HG03442 (cell line): ENCODE measurements around the gene ERVV-1.
"Not testable (repeated sequence)": the region's sequence is repeated elsewhere in the genome, so short reads cannot be mapped to it uniquely, and the experiment has no call there.

ENCODE experiments used
- ATAC-seq: cut with Tn5 transposase; IDR thresholded peaks from one replicate; pipeline ENCODE4 v1.9.1; 2021; ENCODE audit warnings: mild to moderate bottlenecking, moderate library complexity; ENCODE audit not compliant: unreplicated experiment

ERVV-1 gene

DNA sequence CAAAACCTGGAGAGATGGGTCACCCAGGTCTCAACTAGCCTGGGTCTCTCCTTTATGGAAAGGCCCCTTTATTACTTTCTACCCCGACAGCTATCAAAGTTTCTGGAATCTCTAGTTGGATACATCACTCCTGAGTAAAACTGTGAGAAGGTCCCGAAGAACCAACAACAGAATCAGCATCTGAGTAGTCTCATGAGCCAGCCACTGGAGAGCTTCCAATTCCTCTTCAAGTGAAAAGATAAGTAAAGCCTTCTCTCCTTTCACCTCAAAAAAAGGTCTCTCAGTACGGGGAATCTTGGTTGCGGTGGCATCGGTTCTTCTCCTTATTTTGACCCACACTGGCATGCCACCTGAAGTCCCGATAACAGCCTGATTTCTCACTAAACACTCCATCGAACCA, at the start of gene ERVV-1:
ERVV-1 (plus strand) TSS at position 301 of the 400 bp plus-strand sequence. CDS start 170 bp downstream, outside the sequence.
- no peak for ATAC-seq

DNA sequence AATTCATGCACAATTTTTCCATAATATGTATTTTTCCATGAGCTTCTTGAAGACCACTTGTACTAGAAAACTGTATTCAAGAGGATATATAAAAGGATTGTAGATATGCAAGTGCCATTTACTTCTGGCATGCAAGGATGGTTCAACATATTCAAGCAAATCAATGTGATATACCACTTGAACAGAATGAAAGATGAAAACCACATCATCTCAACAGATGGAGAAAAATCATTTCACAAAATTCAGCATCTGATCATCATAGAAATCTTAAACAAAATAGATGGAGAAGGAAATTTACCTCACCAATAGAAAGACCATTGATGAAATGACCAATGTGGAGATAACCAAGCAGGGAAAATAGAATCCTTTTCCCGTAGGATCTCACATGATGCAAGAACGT, 45.9 kb upstream of the ERVV-1 start:
- no peak for ATAC-seq

DNA sequence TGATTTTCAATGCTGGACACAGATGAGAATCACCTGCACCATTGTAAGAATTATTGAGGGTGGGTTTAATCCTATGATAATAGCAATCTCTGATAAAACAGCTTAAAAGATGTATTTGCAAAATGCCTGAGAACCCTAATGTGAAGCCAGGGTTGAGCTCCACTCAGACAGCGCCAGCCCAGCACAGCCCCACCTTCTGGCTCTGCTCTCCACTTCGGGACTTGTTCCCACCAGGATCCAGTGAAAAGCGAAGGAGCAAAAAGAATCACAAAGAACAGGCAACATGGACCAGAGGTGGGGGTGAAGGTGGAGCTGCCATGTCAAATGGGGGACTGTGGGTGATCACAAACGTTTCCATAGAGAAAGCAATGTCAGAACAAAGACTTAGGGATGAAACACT, 32.4 kb upstream of the ERVV-1 start:
- no peak for ATAC-seq

- ATAC-seq: not testable (repeated sequence)
These were observed 30.6 kb upstream of the ERVV-1 start for GRCh38 chr19:52983167-52983566.

- ATAC-seq: no peak
These were observed 26.5 kb upstream of the ERVV-1 start for GRCh38 chr19:52987221-52987620.

DNA sequence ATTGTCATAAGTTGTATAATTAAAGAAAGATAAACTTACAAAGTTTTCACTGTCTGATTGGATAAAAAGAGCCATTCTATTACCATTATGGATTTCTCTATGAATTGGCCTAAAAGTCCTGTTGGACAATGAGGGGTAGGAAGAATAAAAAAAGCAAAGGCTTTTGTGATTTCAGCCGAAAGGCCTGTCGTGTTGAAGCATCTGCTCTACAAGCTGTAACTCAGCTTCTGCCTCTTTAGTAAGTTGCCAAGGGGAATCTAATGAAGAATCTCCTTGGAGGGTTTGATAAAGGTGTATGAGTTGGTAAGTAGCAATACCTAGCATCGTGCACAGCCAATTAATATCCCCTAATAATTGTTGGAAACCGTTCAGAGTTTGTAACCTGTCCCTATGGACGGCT, 25.2 kb upstream of the ERVV-1 start:
- ATAC-seq: no peak

DNA sequence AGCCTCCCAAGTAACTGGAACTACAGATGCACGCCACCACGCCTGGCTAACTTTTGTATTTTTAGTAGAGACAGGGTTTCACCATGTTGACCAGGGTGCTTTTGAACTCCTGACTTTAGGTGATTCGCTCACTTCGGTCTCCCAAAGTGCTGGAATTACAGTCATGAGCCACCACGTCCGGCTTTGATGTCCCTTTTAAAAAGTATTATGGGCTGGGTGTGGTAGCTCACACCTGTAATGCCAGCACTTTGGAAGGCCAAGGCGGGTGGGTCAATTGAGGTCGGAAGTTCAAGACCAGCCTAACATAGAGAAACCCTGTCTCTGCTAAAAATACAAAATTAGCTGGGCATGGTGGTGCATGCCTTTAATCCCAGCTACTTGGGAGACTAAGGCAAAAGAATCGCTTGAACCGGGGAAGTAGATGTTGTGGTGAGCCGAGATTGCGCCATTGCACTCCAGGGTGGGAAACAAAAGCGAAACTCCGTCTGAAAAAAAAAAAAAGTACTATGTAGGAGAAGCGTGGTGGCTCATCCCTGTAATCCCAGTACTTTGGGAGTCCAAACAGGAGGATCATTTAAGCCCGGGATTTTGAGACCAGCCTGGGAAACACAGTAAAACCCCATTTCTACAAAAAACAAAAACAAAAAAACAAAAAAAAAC, 22.8 kb upstream of the ERVV-1 start:
- ATAC-seq: no peak

GRCh38 chr19:52991484-52991883, 22.2 kb upstream of the ERVV-1 start:
- no peak for ATAC-seq

DNA sequence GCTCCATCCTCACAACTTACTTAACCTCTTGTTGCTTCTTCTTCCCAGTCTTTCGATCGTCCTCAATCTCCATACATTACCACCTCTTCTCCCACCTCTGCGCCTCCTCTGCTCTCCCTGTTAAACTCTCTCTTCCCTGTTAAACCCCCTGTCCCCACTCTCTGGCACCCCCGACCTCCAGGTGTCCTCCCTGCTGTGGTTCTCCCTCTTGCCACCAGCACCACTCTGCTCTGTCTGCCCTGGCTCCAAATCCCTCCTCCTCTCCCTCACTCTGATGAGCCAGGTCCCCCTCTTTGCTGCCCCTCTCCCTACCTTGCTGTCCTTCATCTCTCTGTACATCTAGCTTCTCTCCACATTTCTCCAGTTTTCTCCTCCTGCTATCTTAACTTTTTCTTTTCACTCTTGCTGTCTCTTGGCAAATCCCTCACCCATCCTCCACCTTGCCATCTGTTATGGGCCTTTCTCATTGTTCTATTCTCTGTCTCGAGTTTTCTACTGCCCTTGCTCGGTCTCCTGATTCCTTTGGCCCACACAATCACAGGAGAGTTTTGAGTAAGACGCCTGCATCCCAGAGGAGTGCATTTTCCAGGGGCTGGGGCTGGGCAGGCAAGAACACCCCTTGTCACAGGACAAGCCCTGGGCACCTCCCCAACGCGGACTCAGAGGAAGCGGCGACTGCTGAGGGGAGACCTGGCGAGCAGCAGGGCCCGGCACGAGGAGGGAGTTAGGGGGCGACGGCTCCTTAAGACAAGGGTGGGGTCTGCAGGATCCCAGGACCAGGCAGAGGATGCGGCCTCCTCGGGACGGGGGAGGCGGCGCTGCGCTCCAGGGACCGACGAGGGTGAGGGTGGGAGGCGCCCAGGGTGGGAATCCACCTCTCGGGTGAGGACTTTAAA, 21.4 kb upstream of the ERVV-1 start:
- no peak for ATAC-seq

DNA sequence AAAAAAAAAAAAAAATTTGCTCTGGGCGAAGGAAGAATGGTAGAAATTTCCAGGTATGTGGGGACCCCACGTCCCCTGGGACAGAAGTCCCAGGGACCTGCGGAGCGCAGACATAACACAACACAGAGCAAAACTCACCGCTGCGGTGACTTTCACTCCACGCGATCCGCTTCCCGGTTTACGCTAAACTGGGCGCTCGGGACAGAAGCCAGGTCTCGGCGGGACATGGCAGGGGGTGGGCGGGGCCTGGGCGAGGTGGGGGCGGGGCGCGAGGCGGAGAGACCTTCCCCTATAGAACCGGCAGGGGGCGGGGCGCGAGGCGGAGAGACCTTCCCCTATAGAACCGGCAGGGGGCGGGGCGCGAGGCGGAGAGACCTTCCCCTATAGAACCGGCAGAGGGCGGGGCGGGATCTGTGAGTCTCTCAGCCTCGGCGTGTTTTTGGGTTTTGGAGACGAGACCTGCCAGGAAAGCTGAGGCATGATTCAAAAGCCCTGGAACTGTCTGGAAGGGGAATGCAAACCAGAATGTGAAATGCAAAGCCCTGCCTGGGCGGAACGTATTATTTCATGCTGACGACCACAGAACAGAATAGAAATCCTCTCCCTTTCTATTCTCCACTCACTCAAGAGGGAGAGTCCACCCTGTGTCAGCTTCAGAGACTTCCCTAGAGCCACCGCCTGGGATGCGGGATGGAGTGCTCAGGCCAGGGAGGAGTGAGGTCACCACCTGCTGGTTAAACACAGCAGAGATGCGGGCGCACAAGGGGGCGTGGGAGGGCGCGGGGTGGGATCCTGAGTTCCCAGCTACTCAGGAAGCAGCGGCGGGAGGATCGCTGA, 20.2 kb upstream of the ERVV-1 start:
- no peak for ATAC-seq

DNA sequence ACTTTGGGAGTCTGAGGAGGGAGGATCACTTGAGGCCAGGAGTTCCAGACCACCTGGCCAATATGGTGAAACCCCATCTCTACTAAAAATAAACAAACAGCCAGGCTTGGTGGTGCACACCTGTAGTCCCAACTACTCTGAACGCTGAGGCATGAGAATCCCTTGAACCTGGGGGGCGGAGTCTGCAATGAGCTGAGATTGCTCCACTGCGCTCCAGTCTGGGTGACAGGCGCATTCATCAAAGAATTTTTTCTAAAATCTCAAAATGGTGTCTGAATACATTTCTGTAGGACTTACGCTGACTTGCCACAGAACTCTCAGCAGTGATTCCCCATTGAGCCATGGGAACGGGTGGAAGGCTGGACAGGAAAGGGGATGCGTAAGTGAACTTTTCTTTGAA, 18.0 kb upstream of the ERVV-1 start:
- ATAC-seq: no peak

GRCh38 chr19:52997975-52998374, 15.7 kb upstream of the ERVV-1 start:
- no peak for ATAC-seq

DNA sequence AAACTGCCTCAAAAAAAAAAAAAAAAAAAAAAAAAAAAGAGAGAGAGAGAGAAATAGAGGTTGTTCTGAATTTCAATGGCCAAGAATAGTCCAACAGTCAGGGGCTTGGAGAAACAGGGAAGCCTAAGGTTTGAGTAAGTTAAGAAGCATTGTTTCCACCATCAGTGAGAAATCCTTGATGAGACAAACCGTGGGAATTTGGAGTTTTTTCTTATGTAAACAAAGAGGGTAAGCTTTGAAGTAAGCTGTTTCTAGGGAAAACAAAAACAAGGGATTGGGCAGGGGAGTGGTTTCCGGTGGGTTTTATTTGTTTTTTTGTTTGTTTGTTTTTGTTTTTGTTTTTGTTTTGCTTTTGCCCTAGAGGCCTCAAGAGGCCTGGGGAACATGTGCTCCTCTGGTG, 11.2 kb upstream of the ERVV-1 start:
- ATAC-seq: no peak

GRCh38 chr19:53004242-53004641, 9.5 kb upstream of the ERVV-1 start:
- ATAC-seq: no peak

DNA sequence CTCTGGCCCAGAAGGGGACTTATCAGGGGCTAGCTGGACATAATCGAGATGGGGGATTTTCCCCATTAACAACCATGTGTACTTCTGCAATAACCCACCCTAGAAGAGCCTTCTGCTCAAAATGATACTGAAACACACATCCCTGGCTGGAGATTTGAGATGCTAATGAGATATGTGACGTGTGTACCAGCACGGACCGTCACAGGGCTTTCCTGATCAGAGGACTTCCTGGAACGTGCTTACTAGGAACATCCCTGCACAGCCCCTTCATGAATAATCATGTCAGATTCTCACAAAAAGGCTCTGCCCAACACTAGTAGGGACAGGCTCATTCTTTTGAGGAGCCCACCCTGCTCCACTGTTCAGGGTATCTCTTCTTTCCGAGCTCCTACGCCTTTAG, 6.5 kb upstream of the ERVV-1 start:
- no peak for ATAC-seq

DNA sequence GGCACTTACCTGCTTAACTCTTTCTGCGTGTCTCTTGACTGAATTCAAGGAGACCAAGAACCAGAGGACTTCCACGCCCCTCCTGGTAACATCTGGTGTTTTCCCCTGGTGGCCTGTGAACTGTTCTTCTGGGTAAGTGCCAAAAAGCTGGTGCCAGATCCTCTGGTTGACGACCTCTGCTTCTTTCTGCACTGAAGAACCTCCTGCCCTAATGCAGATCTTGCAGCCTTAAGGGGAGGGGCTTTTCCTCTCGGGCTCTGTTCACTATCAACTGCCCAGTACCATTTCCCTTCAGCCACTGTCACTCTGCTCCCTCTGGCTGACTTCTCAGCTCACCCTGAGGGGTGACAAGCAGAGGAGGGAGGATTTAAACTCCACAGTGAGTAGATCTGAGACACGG, 6.1 kb upstream of the ERVV-1 start:
- no peak for ATAC-seq

DNA sequence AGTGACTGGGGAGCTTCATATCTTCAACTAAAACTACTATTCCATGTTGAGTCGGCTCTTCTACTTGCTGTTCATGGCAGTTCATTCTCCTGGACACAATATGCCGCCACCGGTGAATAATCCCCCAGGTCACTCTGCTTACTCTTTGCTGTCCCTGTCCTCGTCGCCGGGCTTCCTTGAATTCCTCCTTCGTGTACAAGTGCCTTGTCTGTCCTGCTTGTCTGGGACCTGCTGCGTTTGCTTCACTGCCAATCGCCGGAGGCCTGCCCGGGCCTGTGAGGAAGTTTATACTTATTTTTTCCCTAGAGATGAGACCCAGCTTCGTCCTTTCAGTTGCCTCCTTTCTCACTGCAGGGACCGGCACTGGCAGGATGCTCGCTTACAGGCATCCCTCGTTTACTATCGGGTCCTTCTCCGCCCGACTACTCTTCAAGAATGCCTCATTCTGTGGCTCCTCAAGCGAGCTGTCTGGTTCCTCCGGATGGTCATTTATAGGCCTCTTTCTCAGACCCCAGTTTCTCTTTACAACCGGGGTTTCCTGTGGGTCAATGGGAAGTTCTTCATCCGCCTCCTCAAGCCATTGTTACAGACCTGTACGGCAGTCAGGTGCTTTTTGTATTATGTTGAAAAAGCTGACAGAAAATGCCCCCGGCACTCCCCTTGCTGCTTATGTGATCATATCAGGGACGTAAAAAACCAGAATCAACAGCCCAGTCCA, 5.5 kb upstream of the ERVV-1 start:
- ATAC-seq: no peak

DNA sequence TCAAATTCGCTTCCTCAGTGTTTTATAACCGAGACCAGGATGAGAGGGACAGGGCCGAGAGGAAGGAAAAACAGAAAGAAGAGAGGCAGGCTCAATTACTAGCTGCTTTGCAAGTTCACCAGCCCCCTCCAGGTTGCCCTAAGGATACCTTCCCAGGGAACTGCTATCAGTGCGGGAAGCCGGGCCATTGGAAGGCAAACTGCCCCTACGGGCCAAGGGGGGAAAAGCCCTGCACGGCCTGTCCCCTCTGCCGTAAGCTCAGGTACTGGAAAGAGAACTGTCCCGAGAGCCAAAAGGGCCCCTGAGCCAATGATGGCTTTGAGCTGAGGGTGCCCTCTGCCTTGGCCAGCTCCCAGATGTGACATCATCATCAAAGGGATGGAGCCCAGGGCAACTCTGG, 3.2 kb upstream of the ERVV-1 start:
- no peak for ATAC-seq

- no peak for ATAC-seq
These were observed 1.7 kb upstream of the ERVV-1 start for GRCh38 chr19:53012006-53012405.

- no peak for ATAC-seq
These were observed 1.4 kb downstream of the ERVV-1 start for GRCh38 chr19:53015159-53015558.

DNA sequence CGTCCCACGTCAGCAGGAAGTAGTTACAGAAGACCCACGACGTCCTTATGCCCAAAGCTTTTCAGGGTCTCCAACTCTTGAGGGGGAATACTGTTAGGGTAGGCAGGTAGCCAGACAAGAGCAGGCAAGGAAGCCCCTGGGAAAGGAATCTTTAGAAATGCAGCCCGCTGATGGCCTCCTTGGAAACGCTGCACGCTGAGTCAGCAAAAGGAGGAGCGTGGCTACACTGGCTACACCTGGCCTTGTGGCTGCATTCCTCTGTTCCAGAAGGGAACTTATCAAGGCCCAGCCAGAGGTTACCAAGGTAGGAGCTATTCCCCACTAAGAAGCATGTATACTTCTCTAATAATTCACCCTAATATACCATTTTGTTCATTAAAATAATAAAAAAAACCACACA, 2.0 kb downstream of the ERVV-1 start:
- no peak for ATAC-seq
